ENCODE results near the gene POLRMT.

Gene POLRMT

DNA sequence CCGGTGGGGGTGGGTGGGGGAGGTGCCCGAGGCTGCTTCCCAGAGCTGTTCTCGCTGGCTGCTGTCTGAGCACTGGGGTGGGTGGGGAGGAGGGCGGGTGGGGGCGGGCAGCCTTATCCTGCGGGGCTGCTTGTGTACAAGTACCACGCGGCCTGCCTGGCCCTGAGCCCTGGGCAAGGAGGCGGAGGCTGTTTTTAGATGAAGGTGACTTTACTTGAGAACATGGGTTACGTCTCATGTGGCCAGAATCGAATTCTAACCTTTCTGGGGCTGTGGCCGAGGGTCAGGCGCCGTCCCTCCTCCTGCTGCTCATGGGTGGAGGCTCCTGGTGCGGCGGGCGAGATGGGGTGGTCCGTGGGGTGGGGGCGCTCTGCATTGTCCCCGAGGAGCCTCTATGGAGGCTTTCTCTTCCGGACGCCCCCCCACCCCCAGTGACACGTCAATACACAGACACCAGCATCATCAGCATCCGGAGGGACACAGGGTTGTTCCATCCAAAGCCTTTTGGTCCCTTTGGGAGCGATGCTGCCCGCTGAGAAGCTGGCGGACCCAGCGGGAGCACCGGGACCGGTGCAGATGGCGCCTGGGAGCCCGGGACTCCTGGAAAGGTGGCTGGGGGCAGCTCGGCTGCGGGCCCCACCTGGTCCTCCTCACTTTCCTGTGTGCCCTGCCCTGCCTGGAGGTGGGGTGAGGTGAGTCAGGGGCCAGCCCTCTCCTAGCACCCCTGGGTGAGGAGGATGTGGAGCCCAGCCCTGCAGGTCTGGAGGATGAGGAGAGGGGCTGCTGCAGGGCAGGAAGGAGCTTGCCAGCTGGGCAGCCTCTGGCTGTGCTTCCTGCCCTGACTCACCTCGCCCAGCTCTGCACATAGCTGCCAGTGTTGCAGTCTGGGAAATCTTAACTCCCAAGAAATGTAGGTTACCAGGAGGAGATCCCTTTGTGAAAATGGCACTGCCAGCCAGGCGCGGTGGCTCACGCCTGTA lies 57.5 kb downstream of the POLRMT start:
- DNase-seq = no peak

DNA sequence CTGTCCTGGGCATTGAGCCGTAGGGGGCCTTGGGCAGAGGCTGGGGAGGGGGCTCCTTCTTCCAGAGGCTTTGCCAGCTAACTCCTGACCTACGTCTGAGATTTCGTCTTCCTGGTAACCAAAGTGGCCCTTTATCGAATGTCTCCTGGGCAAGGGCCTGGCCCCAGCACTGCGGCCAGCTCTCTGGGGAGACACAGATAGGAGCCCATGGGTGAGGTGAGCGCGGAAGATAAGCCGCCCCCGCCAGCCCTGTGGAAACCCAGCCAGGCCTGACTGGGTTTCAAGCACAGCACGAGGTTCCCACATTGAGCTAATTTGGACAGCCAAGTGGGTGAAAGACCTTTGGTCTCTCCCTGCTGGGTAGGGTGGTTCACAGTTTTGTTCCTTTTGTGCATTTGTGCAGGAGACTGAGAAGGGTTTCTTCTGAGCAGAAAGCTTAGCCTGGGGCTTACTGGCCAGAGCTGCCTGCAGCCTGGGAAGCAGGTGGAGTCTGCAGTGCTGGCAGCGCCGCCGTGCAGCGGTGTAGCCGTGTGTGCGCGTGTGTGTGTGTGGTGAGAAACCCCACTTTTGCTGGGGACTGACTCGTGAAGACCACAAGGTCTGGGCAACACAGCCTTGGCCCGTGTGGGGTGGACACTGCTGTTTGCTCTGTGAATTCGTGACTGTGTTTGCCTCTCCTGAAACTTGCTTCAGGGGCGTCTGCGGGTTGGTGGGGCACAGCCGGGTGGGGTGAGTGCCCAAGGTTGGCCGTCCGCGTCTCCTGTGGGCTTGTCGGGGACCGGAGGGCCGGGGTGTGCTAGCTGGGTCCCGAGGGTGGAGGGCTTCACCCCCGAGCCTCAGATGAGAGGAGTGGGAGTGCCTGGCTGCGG lies 58.4 kb downstream of the POLRMT start:
- no peak for DNase-seq

DNA sequence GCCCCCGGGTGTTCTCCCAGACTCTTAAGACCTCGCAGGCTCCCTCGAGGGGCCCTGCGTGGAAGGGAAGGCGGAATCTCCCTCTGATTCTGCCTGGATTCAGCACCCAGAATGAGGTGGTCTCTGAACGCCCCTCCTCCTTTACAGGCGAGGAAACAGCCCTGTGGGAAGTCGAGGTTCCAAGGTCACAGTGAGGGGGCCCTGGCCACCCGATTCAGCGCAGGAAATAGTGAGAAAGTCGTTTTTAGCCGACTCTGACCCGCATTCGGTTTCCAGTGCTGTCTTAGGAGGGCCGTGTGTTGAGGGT lies 59.9 kb downstream of the POLRMT start:
- DNase-seq = no peak

DNA sequence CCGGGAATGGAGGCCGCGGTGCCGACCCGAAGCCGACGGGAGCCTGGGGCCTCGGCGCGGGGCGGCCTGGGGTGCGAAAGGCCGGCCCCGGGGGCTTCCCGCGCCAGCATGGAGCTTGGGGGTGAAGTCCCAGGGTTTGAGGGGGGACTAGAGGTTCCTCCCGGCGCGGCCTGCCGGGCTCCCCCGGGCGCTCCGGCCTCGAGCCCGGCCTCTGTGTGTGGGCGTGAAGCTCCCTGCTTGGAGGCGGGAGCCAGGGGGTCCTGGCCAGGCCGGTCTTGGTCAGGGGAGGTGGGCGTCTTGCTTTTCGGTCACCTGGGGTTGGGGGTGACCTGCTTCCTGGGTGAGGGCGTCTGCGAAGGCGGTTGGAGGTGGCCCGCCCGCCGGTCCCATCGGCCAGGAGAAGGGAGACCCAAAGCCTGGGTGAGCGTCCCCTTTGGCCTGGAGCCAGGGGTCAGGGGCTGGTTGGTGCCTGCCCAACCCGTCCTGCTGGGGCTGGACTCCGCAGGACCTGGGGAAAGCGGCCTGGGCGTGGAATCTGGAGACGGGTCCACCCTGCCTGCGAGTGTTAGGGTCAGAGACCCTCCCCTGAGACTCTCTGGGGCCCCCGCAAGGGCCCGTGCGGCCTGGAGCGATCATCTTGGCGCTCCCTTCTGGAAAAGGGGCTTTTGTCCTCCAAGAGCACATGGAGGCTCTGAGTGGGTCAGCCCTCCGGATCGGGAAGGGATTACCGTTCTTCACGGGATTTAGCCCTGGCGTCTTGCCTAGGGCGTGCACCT lies 60.4 kb downstream of the POLRMT start:
- DNase-seq = no peak

DNA sequence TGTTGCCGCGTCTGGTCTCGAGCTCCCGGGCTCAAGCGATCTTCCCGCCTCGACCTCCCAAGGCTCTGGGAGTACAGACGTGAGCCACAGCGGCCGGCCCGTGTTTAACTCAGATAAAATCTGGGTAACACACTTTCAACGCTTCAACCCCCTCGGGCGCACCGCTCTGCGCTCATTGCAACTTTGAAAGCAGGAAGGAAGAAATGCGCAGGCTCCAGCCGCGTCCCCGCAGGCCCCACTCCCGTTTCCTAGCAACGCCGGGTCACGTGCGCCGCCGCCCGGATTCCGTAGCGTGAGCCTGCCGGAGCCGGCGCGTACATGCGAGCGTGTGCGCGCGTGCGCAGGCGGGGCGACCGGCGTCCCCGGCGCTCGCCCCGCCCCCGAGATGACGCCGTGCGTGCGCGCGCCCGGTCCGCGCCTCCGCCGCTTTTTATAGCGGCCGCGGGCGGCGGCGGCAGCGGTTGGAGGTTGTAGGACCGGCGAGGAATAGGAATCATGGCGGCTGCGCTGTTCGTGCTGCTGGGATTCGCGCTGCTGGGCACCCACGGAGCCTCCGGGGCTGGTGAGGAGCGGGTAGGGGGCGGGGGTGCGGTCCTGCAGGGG lies 61.1 kb downstream of the POLRMT start, which contains the start of gene BSG:
Gene BSG (plus strand): TSS at position 457 of the 603 bp plus-strand sequence. CDS start 39 bp downstream, at position 496.
- peak; percentile 96 for DNase-seq

DNA sequence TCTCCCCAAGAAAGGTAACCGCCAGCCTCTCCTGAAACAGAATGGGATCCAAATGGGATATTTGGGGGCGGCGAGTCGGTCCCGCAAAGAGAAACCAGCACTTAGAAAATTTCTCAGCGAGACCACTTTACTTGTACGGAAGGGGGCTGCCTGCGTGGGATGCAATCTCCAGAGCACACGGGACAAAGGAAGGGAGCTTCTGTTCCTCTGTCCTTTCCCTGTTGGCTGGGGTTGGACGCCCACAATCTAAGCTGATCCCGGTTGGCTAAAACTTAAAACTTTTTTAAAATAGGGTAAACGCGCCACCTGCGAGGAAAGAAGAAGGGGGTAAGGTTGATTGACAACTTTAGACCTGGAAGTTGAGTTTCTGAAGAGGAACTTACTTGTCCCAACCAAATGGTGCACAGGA lies 61.8 kb downstream of the POLRMT start:
- no peak for DNase-seq

DNA sequence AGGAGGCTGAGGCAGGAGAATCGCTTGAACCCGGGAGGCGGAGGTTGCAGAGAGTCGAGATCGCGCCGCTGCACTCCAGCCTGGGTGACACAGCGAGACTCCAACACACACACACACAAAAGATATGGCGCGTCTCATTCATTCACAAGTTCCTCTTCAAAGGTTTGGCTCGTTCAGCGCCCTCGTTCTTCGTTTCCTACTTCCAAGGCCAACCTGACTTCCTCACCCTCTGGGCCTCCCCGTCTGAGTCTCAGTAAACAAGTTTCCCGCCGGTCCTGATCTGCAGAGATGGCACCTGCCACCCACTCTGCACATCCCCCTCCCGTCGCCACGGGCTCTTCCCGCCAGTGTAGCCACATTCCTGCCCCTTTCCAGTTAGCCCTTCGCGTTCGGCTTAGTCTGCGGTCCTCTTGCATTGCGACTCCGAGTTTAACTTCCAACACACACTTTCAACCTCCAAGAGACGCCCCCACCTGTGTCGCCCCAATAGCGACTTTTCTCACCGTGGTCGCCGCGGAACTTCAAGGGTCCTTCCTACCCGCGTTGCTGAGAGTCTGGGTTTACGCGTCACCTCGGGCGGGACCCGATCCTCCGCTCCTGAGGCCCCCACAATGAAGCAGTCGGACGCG lies 62.3 kb downstream of the POLRMT start:
- peak; percentile 59 for DNase-seq

DNA sequence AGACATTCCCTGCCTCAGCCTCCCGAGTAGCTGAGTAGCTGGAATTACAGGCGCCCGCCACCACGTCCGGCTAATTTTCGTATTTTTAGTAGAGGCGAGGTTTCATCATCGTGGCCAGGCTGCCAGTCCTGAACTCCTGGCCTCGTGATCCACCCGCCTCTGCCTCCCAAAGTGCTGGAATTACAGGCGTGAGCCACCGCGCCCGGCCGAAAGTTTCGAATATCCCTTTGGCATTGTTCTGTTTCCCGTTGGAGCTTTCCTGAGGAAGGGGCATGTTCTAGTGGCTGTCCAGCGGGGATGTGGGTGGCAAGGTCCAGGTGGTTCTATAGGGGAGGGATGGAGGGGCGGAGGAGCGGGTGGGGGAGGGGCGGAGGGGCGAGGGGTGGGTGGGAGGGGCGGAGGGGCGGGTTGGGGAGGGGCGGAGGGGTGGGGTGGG lies 63.1 kb downstream of the POLRMT start:
- no peak for DNase-seq

DNA sequence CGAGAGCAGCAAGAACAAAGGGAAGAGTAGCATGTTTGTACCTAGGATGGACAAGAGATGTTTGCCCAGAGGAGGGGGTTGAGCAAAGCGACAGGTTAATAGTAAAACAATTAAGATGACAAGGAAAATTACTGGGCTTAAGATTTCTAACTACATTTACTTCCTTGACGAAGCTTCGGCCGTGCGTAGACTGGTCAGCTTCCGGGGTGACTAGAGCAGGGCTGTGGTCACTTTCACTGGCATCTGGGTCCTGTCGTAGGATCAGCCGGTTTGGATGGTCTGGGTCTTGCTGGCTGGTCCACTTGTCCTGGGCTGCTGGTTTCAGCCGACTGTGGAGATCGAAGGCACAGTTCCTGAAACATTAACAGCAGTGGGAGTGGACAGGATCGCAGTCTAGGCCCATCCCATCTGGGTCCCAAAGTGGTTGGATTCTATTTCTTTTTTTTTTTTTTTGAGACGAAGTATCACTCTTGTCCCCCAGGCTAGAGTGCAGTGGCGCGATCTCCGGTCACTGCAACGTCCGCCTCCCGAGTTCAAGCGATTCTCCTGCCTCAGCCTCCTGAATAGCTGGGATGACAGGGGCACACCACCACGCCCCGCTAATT lies 65.9 kb downstream of the POLRMT start:
- no peak for DNase-seq

Measured in NCI-H1436 (cell line).